Fibroblast of skin of back (primary cell): ENCODE measurements around the gene PTPN11.
"Not testable (repeated sequence)": the region's sequence is repeated elsewhere in the genome, so short reads cannot be mapped to it uniquely, and the experiment has no call there.

Experiments
- DNase-seq: peaks from one replicate; pipeline ENCODE4 v3.0.0-alpha.2; 2013

Gene PTPN11

DNA sequence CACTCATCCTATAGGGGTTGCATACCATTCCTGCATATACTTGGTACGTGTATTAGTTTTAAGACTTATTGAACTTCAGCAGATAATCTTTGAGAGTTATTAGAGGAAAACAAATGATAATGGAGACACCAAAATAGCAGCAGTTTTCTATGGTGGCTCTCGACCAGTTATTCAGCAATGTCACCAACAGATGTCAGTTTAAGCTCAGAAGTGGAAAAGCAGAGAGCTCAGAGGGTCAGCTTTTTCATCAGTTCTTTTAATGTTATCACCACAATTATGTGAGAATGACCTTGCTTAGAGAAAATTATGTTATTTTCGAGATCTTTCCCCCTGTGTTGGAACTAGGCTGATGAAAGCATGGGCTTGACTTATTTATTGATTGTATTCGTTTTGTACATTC, 32.0 kb downstream of the PTPN11 start:
- DNase-seq = no peak

DNA sequence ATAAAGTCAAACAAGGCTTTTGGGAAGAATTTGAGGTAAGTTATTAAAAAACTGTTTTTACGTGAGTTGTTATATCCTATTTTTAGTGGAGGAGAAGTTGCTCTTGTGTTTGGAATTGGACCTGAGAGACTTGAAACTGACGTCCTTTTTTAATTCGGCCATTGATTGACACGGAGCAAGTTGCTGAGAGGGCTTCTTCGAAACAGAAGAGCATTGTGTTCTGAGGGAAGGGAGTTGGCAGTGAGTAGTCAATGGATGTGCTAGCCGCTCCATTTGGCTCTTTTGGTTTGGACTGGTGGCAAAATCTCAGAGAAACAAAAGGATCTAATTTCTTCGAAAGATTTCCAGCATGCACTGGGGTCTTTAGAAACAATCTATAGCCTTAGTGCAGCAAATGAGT, 37.3 kb downstream of the PTPN11 start:
- no peak for DNase-seq

DNA sequence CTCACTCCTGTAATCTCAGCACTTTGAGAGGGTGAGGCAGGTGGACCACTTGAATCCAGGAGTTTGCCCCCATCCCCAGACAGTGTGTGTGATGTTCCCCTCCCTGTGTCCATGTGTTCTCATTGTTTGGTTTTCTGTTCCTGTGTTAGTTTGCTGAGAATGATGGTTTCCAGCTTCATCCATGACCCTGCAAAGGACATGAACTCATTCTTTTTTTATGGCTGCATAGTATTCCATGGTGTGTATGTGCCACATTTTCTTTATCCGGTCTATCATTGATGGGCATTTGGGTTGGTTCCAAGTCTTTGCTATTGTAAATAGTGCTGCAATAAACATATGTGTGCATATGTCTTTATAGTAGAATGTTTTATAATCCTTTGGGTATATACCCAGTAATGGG, 38.4 kb downstream of the PTPN11 start:
- DNase-seq = not testable (repeated sequence)

DNA sequence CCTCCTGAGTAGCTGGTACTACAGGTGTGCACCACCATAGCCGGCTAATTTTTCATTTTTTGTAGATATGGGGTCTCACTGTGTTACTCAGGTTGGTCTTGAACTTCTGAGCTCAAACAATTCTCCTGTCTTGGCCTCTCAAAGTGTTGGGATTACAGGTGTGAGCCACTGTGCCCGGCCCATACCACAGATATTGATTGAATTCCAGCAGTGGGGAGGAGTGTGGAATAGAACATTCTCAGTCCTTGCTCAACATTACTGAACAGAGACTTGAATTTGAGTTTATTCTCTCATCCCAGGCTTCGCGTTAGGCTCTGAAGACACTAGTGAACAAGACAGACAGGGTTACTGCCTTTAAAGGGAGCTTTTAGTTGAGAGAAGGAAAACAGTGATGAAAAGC, 39.6 kb downstream of the PTPN11 start:
- no peak for DNase-seq

DNA sequence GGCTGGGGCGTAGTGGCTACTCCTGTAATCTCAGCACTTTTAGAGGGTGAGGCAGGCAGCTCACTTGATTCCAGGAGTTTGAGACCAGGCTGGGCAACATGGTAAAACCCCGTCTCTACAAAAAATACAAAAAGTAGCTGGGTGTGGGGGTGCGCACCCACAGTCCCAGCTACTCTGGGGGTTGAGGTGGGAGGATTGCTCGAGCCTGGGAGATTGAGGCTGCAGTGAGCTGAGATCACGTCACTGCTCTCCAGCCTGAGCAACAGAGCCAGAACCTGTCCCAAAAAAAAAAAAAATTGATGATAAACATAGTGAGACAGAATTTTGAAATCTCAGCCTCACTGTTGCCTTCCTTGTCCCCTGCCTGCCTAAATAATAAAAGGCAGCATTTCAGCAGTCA, 40.0 kb downstream of the PTPN11 start:
- no peak for DNase-seq

DNA sequence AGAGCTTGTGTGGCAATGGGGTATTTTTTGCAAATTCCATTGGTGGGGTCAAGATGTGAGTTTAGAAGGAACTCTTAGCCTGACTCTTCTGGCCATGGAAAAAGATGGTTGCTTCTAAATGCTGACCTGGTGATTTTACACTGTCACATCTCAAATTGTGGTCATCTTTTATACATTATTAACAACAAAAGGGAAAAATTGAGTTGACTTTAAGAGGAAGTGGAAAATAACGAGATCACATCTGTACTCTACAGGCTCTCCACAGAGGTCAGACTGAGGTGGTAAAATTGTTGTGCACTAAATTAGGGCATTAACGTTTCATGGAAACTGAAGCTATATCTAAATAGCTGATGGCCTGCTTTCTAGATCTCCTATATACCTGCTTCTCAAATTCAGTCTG, 44.7 kb downstream of the PTPN11 start:
- no peak for DNase-seq

DNA sequence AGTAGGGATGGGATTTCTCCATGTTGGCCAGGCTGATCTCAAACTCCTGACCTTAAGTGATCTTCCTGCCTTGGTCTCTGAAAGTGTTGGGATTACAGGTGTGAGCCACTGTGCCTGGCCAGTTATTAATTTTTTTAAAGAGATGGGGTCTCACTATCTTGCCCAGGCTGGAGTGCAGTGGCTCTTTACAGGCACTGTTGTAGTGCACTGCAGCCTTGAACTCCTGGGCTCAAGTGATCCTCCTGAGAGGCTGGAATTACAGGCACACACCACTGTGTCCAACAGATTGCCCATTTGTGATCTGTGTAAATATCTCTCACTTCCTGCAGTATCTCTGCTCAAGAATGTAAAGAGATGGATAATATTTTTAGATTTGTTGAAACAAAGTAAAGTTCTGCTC, 45.9 kb downstream of the PTPN11 start:
- DNase-seq = no peak

DNA sequence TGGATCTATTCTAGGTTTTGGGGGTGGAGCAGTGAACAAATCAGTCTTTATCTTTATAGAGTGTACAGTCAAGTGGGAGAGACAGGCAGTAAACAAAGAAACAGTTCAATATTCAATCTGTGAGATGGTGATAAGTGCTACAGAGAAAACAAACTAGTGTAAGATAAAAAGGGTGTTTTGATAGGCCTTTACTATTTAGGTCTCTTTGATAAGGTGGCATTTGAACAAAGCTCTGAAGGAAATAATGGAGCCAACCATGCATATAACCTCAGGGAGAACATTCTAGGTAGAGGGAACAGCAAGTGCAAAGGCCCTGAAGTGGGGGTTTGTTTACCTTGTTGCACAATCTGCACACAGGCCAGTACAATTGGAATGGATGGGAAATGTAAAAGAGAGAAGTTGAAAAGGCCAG, 47.3 kb downstream of the PTPN11 start:
- no peak for DNase-seq

DNA sequence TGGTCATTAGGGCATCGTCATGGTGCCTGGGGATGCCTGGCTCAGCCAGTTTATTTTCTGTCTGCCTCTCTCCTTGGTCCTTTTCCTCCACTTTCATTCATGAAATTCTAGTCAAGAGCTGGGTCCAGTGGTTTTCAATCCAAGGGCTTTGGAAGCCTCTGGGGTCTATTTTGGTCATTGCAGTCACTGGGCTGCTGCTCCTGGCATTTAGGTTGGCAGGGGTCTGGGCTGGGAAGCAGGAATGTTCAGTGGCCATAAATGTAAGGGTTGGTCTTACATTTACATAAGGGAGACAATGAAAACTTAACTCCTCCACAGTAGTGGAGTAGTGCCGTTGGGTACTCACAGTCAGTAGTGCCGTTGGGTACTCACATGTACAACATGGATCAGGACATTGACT, 48.1 kb downstream of the PTPN11 start:
- DNase-seq = no peak

DNA sequence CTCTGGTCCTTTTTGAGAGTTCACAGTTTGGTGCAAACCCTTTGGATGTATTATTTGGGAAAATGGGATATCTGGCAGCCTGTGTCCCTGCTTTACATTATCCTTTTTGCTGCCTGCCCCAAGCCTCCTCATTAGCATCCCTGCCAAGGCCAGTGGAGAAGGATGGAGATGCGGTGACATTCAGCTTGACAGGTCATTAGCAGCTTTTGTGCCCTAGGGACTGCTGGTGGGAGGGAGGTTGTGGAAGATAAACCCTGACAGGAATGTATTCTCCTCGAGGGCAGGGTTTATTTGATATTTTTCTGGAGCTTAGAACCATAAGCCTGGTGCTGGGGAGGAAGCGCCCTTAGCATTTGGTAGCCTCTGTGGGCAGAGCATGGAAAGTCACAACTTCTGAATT, 49.3 kb downstream of the PTPN11 start:
- no peak for DNase-seq

DNA sequence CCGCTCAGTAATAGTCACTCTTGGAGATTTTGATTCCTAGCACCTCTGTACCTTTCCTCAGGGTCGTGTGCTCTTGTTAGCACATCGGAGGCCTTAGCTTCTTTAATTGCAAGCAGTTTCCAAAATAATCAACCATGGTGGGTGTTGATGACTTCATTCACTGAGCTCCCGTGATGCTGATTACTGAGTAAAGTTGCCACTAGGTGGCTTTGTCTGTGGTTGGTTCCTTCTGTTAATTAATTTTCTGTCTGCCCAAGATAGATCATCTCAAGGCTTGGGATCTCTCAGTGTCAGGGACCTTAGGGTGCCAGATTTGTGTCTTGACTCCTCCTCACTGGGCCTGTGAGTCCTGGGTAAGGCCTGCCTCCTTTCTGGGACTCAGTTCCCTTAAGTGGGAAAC, 54.3 kb downstream of the PTPN11 start:
- no peak for DNase-seq

DNA sequence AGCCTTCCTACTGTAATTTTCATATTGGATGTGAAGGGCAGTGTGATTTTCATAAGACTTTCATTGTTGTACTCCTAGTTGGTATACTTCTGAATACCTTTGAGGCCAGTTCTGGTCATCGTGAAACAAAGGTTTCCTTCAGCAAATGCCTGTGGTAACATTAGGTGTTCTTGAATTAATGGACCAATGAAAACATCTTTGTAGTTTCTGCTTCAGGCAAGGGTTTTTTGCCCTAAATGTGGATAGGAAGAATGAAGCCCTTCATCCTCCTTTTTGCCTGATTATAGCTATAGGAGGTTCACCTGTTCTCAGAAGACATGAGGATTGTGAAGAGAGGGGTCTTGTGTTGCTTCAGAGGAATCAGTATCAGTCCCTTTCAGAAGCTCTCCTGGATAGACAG, 60.7 kb downstream of the PTPN11 start:
- no peak for DNase-seq

DNA sequence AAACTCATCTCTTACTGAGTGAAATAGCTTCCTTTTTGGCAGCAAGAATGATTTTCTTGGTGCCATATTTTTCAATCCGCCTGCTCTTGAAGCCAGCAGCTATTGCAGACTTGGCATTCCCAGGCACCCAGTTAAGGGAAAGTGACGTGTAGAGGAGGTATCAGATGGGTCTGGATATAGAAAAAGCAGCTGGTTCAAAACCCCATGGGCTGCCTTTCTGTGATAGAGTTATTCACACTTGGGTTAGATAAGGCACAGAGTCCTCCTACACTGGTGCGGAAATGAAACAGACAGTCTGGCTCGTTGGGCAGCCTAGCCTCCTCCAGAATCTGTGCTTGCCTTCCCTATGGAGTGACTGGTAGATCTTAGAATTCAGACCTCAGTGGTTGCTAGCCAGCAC, 62.2 kb downstream of the PTPN11 start:
- no peak for DNase-seq

DNA sequence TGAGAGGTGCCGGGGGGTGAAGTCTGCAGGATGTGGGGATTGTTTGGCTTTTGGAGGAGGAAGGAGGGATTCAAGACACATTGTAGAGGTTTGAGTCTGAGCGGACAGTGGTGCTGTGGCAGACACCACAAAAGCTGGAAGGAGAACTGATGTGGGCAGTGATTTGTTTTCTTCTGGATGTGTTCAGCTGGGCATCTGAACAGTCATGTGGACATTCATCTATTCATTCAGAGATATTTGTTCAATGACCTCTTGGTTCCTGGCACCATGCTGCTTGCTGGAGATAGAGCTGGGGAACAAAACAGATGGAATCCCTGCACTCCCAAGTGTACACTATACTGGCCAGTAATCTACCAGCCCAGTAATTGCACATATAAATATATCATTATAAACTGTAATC, 64.0 kb downstream of the PTPN11 start:
- no peak for DNase-seq

DNA sequence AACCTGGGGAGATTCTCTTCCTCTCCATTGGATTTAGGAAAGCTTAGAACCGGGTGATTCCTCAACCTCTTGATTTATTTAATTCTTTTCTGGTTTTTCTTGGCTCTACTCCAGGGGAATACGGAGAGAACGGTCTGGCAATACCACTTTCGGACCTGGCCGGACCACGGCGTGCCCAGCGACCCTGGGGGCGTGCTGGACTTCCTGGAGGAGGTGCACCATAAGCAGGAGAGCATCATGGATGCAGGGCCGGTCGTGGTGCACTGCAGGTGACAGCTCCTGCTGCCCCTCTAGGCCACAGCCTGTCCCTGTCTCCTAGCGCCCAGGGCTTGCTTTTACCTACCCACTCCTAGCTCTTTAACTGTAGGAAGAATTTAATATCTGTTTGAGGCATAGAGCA, 67.6 kb downstream of the PTPN11 start:
- no peak for DNase-seq

DNA sequence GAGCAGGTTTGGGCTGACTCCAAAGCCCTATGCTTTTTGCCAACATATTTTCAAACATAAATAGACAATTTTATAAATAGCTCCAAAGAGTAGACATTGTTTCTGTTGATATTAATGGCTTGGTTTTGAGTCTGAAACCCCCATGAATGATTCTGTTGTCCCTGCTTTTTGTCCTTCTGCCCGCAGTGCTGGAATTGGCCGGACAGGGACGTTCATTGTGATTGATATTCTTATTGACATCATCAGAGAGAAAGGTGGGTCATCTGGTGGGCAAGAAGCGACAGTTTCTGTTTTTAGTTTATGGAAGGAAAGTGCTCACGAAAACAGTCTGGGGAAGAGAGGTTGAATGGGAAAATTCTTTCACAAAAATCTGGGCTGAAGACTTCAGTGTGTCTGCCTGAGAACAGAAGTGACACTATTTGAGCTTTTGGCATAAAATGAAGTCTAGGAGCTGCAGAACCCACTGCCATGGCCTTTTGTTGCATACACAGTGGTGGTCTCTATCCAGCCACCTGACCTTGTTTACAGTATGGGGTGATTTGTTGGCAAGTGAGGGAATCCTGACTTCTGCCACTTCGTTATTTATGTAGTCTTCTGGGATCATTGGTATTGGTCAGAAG, 69.6 kb downstream of the PTPN11 start:
- no peak for DNase-seq

DNA sequence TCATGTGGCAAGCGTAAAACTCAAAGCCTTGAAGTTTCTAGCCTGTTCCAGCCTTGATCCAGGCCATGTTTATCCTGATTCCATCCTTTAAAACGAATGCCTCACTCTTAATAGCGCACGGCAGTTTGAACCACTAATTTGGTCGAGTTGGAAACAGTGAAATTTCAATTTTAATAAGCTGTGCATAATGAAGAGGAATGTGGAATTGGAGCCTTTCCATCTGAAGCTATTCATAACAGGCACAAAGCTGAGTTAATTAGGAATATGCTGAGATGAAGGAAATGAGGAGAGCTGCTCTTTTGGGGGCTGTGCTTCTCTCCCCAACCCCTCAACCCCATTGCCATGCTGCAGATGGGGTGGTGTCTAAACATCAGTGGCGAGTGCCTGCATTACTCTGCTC, 70.7 kb downstream of the PTPN11 start:
- no peak for DNase-seq

DNA sequence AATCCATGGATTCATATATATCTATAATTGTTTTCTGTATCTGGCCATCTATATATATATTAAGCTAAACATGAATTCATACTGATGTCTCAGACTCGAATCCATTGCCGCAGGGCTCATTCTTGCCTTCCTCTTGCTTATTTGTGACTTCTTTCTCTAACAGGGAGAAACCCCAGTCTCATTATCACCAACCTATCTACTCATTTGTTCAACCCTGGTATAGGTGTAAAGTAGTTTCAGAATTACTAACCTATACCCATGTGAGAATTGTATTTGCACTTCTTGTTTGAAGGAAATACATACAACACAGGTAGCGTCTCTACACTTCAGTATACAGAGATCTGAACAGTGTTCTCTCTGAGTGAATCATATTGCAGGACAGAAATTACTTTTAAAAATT, 77.7 kb downstream of the PTPN11 start:
- no peak for DNase-seq

DNA sequence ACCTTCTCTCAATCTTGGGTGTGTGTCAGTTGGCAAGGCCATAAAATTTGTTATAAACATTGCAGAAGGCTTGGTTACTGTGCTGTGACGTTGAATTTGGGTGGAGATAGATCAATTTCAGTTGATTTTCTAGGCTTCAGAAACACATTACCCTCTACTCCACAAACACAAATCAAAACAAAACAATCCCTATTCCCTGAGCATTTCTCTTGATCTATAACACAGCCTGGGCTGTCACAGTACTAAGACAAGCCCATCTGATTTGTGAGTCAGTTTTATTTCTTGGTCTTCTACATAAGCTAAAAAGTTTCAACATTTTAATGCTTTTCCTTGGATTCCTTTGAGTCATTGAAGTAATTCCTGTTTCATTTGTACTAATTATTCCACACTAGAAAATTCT, 79.8 kb downstream of the PTPN11 start:
- no peak for DNase-seq

DNA sequence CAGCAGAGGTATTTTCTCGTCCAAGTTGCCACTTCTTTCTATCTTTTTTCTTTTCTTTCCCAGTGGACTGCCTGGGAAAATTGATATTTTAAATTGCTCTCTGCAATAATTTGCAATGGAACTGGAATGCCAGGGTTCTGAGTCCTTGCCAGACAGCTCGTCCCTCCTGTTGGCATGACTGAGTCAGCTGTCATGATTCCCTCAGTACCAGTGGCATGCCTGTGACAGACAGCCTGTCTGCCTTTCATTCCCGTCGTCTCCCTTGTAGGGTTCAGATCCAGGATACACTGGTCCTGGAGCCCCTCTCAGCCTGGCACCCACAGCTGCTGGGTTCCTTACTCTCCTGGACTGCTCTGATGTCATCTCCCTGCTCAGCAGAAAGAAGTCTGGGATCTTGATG, 84.8 kb downstream of the PTPN11 start:
- peak; percentile 4 for DNase-seq

DNA sequence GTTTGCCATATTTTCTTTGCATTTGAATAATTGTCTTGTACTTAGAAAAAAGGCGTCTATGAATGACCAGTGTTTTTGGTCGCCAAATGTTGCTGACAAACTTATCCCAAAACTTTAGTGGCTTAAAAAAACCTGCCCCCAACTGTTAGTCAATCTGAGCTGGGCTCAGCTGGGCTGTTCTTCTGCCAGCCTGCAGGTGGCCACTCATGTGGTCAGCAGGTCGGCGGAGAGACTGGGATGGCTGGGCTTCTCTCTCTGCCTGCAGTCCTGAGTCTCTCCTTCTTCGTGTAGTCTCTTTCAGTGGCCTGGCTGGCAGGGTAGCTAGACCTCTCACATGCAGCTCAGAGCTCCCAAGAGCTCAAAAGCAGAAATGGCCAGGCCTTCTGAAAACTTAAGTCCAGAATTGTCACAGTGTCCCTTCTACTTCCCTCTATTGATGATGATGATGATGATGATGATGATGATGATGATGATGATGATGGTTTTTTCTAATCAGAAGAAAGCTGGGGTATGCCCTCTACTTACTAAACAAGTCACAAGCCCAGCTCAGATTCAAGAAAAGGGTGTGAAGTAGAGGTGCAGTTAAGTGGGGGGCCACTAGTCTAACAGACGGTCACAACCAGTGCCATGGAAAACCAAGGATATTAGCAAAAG, 87.9 kb downstream of the PTPN11 start:
- DNase-seq = no peak

DNA sequence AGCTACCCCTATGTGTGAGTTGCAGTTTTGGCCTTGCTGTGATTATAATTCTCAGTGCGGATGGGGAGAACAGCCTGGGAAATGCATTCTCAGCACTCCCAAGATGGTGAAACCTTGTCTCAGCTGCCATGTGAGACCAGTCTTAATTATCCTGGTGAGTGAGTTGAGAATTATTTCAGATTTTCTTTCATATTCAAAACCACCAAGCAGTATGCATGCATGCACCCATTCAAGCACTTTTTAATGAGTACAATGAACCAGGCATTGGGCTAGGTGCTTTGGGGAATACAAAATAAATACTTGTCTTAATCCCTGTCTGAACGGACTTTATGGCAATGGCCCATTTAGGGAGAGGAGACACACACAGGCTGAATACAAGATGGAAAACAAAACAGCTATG, 94.7 kb downstream of the PTPN11 start:
- no peak for DNase-seq

DNA sequence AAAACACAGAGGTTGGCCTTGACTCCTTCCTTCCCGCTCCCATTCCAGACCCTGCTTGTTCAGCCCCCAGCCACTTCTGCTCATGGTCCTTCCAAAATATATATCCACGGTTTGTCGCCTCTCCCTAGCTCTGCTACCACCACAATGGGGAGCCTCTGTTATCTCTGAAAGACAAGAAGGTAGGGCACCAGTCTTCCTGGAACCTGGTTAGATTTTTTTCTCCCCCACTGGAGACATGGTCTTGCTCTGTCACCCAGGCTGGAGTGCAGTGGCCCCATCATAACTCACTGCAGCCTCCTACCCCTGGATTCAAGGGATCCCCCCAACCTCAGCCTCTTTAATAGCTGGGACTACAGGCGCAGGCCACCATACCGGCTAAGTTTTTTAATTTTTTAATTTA, 95.7 kb downstream of the PTPN11 start:
- no peak for DNase-seq

DNA sequence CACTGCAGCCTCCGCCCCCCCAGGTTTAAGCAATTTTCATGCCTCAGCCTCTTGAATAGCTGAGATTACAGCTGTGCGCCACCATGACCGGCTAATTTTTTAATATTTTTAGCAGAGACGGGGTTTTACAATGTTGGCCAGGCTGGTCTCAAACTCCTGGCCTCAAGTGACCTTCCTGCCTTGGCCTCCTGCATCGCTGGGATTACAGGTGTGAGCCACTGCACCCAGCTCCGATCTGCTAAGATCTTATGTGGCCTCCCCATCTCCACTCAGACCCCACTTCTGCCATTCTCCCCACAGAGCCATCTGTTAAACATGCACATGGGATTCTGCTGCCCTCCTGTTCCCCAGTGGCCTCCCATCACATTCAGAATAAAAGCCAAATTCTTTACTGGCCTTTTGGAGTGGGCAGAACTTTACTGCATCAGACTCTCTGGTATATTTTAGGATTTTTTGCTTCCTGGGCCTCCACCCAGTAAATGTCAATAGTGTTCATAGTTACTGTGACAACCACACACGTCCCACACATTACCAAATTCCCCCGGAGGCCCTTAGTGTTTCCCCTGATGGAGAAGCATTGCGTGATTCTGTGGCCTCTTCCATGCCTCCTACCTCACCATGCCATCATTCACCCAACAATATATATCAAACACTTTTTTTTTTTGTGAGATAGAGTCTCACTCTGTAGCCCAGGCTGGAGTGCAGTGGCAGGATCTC, 96.3 kb downstream of the PTPN11 start:
- no peak for DNase-seq
